PC-3 (cell line): ENCODE measurements around the gene CDO1. TPM values are rescaled to one million over a fixed set of nuclear protein-coding genes. Genes with fewer than 3 reads are reported as not detected.

Source experiments
- ATAC-seq: fragments of 200-7000 bp; cut with Tn5 transposase; 2 replicates; pipeline ENCODE4 v1.9.1; 2020; ENCODE audit warnings: mild to moderate bottlenecking, moderate library complexity
- BruUV-seq: library from RNA; stranded (reverse); fragments of 400-500 nt; replicated peaks from 2 replicates; lab custom pipeline; 2021; lab: Mats Ljungman, UMichigan
- CTCF ChIA-PET: fragments of 300-600 bp; sonication (Branson Sonifier 250); formaldehyde crosslinking; loops from one replicate; lab custom pipeline; 2022; ENCODE audit warnings: antibody characterized with exemption; lab: Charles Lee
- POLR2A ChIA-PET: fragments of 300-600 bp; sonication (Branson Sonifier 250); formaldehyde crosslinking; loops from one replicate; lab custom pipeline; 2022; ENCODE audit warnings: antibody characterized with exemption; ENCODE audit not compliant: unreplicated experiment; lab: Charles Lee
- DNase-seq: peaks from one replicate; pipeline ENCODE4 v3.0.0-alpha.2; 2015
- H2AFZ ChIP-seq: fragments of 300-600 bp; sonication (generic); 2 replicates; pipeline ENCODE4 v1.6.0; 2016; ENCODE audit warnings: antibody characterized with exemption, low read length
- H3F3A ChIP-seq: fragments of 300-600 bp; sonication (generic); one replicate; pipeline ENCODE4 v1.6.0; 2017; ENCODE audit warnings: antibody characterized with exemption, low read length, control low read depth, mild to moderate bottlenecking; ENCODE audit not compliant: unreplicated experiment
- H3K27ac ChIP-seq: fragments of 300-600 bp; sonication (generic); 2 replicates; pipeline ENCODE4 v1.5.1; 2016; ENCODE audit warnings: mild to moderate bottlenecking, low read length
- H3K27me3 ChIP-seq: fragments of 300-600 bp; sonication (generic); 2 replicates; pipeline ENCODE4 v1.6.1; 2016; ENCODE audit warnings: low read length, mixed read lengths
- H3K36me3 ChIP-seq: fragments of 300-600 bp; sonication (generic); 2 replicates; pipeline ENCODE4 v1.6.1; 2016; ENCODE audit warnings: low read depth, mixed run types, low read length, mixed read lengths
- H3K4me1 ChIP-seq: fragments of 300-600 bp; sonication (generic); 2 replicates; pipeline ENCODE4 v1.5.1; 2016; ENCODE audit warnings: low read length; ENCODE audit not compliant: insufficient read depth
- H3K4me2 ChIP-seq: fragments of 300-600 bp; sonication (generic); 2 replicates; pipeline ENCODE4 v1.6.0; 2016; ENCODE audit warnings: low read length
- H3K4me3 ChIP-seq: fragments of 300-600 bp; sonication (generic); 2 replicates; pipeline ENCODE4 v1.5.1; 2016; ENCODE audit warnings: mild to moderate bottlenecking, low read length, mixed read lengths
- H3K79me2 ChIP-seq: fragments of 300-600 bp; sonication (generic); 2 replicates; pipeline ENCODE4 v1.6.1; 2017; ENCODE audit warnings: low read length, mixed read lengths
- H3K9ac ChIP-seq: fragments of 300-600 bp; sonication (generic); 2 replicates; pipeline ENCODE4 v1.6.0; 2016; ENCODE audit warnings: mild to moderate bottlenecking, low read length
- H3K9me2 ChIP-seq: fragments of 300-600 bp; sonication (generic); replicated peaks from 2 replicates; pipeline ENCODE4 v1.6.1; 2016; ENCODE audit warnings: mixed run types, low read length, mixed read lengths
- H3K9me3 ChIP-seq: fragments of 300-600 bp; sonication (generic); 2 replicates; pipeline ENCODE4 v1.6.1; 2016; ENCODE audit warnings: low read length, mixed read lengths
- H4K20me1 ChIP-seq: fragments of 300-600 bp; sonication (generic); 2 replicates; pipeline ENCODE4 v1.6.1; 2016; ENCODE audit warnings: low read length, mixed read lengths
- EZH2 ChIP-seq: fragments of 300-600 bp; sonication (generic); IDR thresholded peaks from one replicate; pipeline ENCODE4 v1.6.1; 2017; ENCODE audit warnings: antibody characterized with exemption, mild to moderate bottlenecking, low read length; ENCODE audit not compliant: unreplicated experiment
- EZH2phosphoT487 ChIP-seq: fragments of 300-600 bp; sonication (generic); IDR thresholded peaks from 2 replicates; pipeline ENCODE4 v1.6.1; 2018; ENCODE audit warnings: mild to moderate bottlenecking, antibody characterized with exemption, low read length, borderline replicate concordance
- intact Hi-C: fragments of 100-400 bp; cut with micrococcal nuclease; formaldehyde crosslinking; loops from 2 replicates; pipeline ENCODE4 v1.9.0; 2023
- total RNA-seq: library from RNA; depleted of rRNA; stranded (reverse); fragments of >200 nt; gene quantifications from 2 replicates; pipeline ENCODE4 v1.2.3, GENCODE V29; 2014
- TF ChIP-seq, protein P1 (sequence below): fragments of 300-600 bp; sonication (generic); conservative IDR thresholded peaks from 2 replicates; pipeline ENCODE4 v1.5.1; 2017; ENCODE audit warnings: antibody characterized with exemption, low read depth, mild to moderate bottlenecking, low read length

CDO1 gene
- total RNA-seq, 1 experiment from 2014 or later = not detected

DNA sequence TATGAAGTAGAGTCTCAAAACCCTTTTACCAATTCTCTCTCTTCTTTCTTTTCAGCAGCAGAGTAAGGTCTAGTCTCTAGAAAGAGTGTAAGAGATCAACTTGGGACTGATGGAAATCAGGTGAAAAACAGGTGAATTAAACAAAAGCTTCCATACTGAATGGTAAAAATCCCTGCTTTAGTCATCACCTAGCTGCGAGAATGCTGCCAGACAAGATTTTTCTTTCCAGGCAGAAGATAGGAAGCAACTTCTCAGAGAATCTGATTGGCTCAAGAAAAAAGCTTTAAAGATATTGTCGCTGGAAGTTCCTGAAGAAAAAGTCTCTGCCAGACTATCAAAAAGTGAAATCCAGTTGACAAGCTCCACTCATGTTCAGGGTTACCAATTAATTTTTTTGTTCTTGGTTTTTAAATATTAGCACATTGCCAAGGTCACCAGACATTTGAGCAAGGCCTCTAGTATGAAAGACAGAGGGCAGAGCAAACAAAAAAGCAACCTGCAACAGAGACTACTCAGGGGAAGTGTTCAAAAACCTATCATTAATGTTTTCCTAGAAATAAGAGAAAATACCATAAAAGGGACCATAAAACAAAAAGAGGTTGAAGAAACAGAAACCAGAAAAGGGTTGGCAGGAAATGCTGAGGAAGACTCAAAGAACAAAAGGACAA is 9.3 kb downstream of the CDO1 start:
- no peak overlapping the region for H3K4me2 ChIP-seq
- no peaks in the 10 kb centered on the region for H3F3A ChIP-seq
- no peaks in the 10 kb centered on the region for H3K79me2 ChIP-seq
- CTCF ChIA-PET = no interaction called here
- H3K27ac ChIP-seq = no peak overlapping the region
- H3K27me3 ChIP-seq = peaks cover 4% of the 10 kb centered on the region; the same call in 1 of the 2 replicates
- H3K9me3 ChIP-seq = no peaks in the 10 kb centered on the region
- no peaks in the 10 kb centered on the region for H3K9me2 ChIP-seq
- intact Hi-C loops = no loop called here
- no peaks in the 10 kb centered on the region for H4K20me1 ChIP-seq
- no peaks in the 10 kb centered on the region for H3K36me3 ChIP-seq
- TF ChIP-seq EZH2phosphoT487 = no peak
- TF ChIP-seq, protein P1, sequence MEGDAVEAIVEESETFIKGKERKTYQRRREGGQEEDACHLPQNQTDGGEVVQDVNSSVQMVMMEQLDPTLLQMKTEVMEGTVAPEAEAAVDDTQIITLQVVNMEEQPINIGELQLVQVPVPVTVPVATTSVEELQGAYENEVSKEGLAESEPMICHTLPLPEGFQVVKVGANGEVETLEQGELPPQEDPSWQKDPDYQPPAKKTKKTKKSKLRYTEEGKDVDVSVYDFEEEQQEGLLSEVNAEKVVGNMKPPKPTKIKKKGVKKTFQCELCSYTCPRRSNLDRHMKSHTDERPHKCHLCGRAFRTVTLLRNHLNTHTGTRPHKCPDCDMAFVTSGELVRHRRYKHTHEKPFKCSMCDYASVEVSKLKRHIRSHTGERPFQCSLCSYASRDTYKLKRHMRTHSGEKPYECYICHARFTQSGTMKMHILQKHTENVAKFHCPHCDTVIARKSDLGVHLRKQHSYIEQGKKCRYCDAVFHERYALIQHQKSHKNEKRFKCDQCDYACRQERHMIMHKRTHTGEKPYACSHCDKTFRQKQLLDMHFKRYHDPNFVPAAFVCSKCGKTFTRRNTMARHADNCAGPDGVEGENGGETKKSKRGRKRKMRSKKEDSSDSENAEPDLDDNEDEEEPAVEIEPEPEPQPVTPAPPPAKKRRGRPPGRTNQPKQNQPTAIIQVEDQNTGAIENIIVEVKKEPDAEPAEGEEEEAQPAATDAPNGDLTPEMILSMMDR = no peak
- TF ChIP-seq EZH2 = no peak
- no peak for ATAC-seq
- H3K9ac ChIP-seq = no peak overlapping the region
- peak; percentile 17 for DNase-seq
- H3K4me1 ChIP-seq = no peaks in the 10 kb centered on the region
- POLR2A ChIA-PET = no interaction called here
- no TSS peak for BruUV-seq
- no peak overlapping the region for H2AFZ ChIP-seq
- no peak overlapping the region for H3K4me3 ChIP-seq

DNA sequence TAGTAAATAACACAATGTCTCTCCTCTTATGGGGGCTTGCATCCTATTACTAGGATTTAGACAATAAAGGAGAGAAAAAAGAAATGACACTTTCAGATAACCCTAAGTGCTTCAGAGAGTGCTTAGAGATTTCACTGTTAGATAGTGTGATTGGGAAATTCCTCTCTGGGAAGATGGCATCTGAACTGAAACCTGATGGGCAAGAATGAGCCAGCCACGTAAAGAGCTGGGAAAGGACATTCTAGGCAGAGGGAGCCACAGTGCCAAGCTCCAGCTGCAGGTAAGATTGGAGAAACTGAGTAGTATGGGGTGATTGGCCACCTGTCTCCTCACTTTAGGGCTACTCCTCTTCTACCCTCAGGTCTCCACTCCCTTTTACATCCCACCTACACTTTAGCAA is 14.5 kb downstream of the CDO1 start:
- H3K9me3 ChIP-seq = no peaks in the 10 kb centered on the region
- H3K36me3 ChIP-seq = no peaks in the 10 kb centered on the region
- ChIA-PET CTCF (no interaction called here), POLR2A (no interaction called here)
- H2AFZ ChIP-seq = no peak overlapping the region
- TF ChIP-seq EZH2 (no peak), EZH2phosphoT487 (no peak)
- TF ChIP-seq, protein P1 = no peak
- no peaks in the 10 kb centered on the region for H3K4me1 ChIP-seq
- no peaks in the 10 kb centered on the region for H3K79me2 ChIP-seq
- no peak overlapping the region for H3K27ac ChIP-seq
- ATAC-seq (no peak), DNase-seq (no peak)
- H3K9me2 ChIP-seq = no peaks in the 10 kb centered on the region
- BruUV-seq = no TSS peak
- no peaks in the 10 kb centered on the region for H4K20me1 ChIP-seq
- no peak overlapping the region for H3K4me2 ChIP-seq
- intact Hi-C loops = no loop called here
- no peaks in the 10 kb centered on the region for H3F3A ChIP-seq
- no peak overlapping the region for H3K9ac ChIP-seq
- no peak overlapping the region for H3K4me3 ChIP-seq
- peaks cover 4% of the 10 kb centered on the region; the same call in 1 of the 2 replicates for H3K27me3 ChIP-seq

DNA sequence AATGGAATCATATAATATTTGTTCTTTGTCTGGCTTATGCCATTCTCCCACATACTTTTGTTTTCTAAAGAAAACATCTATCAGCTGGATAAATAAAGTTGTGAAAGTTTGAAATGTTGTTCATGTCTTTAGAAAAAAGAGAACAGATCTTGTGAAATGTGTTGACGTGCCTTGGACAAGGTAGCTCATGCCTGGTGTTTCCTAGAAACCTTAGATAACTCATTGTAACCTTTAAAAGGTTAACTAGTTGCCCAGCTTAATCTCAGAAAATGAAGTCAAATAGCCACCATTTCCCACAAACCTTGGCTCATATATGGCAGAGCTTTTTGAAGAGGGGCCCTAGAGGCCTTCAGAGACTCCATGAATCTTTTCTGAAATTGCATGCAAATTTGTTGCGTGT is 15.3 kb downstream of the CDO1 start:
- Histone ChIP-seq H3K9ac (no peak overlapping the region), H3K4me1 (no peaks in the 10 kb centered on the region), H3F3A (no peaks in the 10 kb centered on the region), H3K4me2 (no peak overlapping the region), H3K27ac (no peak overlapping the region), H3K36me3 (no peaks in the 10 kb centered on the region), H2AFZ (no peak overlapping the region), H3K27me3 (peaks cover 4% of the 10 kb centered on the region; the same call in 1 of the 2 replicates), H3K9me2 (no peaks in the 10 kb centered on the region), H3K9me3 (no peaks in the 10 kb centered on the region), H3K79me2 (no peaks in the 10 kb centered on the region), H4K20me1 (no peaks in the 10 kb centered on the region), H3K4me3 (no peak overlapping the region)
- ChIA-PET POLR2A (no interaction called here), CTCF (no interaction called here)
- no peak for ATAC-seq
- TF ChIP-seq EZH2phosphoT487 (no peak), EZH2 (no peak)
- TF ChIP-seq, protein P1 = no peak
- DNase-seq = no peak
- no TSS peak for BruUV-seq
- intact Hi-C loops = no loop called here
